HepG2 (cell line): ENCODE results near the gene FZD8. TPM values are rescaled to one million over a fixed set of nuclear protein-coding genes. Genes with fewer than 3 reads are reported as not detected.

ENCODE experiments used
- CREB1 ChIP-seq, 2 experiments: fragments of 450-650 bp in 1 of 2; IDR thresholded peaks; 2 replicates each; pipeline ENCODE4 v1.6.1; 2016 to 2017; ENCODE audit warnings: control low read depth in 1 of 2, mild to moderate bottlenecking in 1 of 2, missing compliant biosample characterization in 1 of 2, missing genetic modification characterization in 1 of 2
- CREM ChIP-seq, 2 experiments: sonication (generic) in 1 of 2; formaldehyde crosslinking in 1 of 2; IDR thresholded peaks; 2 replicates each; pipeline versions ENCODE4 v1.4.0 to v1.6.1; 2016 to 2020; ENCODE audit warnings: antibody characterized with exemption in 1 of 2, mild to moderate bottlenecking in 1 of 2, missing genetic modification reagents in 1 of 2
- FLYWCH1 ChIP-seq: sonication (generic); formaldehyde crosslinking; IDR thresholded peaks from 2 replicates; pipeline ENCODE4 v1.8.1; 2023; ENCODE audit warnings: mild to moderate bottlenecking, missing genetic modification reagents
- FOXA1 ChIP-seq, 2 experiments: fragments of 450-650 bp in 1 of 2; sonication (generic) in 1 of 2; formaldehyde crosslinking in 1 of 2; IDR thresholded peaks; 2 replicates each; pipeline versions ENCODE4 v1.4.0 to v1.6.1; 2016 to 2020; ENCODE audit warnings: missing genetic modification reagents in 1 of 2
- FOXK1 ChIP-seq: sonication (generic); formaldehyde crosslinking; IDR thresholded peaks from 2 replicates; pipeline ENCODE4 v1.4.0; 2020; ENCODE audit warnings: low read depth, missing genetic modification reagents, borderline replicate concordance
- GTF2F1 ChIP-seq: fragments of 150-350 bp; IDR thresholded peaks from 2 replicates; pipeline ENCODE4 v1.6.1; 2014; ENCODE audit warnings: low read length
- HHEX ChIP-seq: IDR thresholded peaks from 2 replicates; pipeline ENCODE4 v1.6.1; 2016; ENCODE audit warnings: control low read depth
- KAT2B ChIP-seq: fragments of 150-350 bp; IDR thresholded peaks from 2 replicates; pipeline ENCODE4 v1.6.1; 2014; ENCODE audit warnings: low read depth, low read length, borderline replicate concordance
- MIXL1 ChIP-seq: IDR thresholded peaks from 2 replicates; pipeline ENCODE4 v1.6.1; 2016
- NFIC ChIP-seq: IDR thresholded peaks from 2 replicates; pipeline ENCODE4 v1.6.1; 2012; ENCODE audit warnings: mild to moderate bottlenecking, low read length, inconsistent platforms
- RAD51 ChIP-seq: fragments of 450-650 bp; IDR thresholded peaks from 2 replicates; pipeline ENCODE4 v1.6.1; 2016; ENCODE audit warnings: borderline replicate concordance
- RNF2 ChIP-seq: fragments of 450-650 bp; conservative IDR thresholded peaks from 2 replicates; pipeline ENCODE4 v1.6.1; 2016; ENCODE audit warnings: low read depth
- RXRB ChIP-seq: IDR thresholded peaks from 2 replicates; pipeline ENCODE4 v1.6.1; 2016; ENCODE audit warnings: borderline replicate concordance, missing genetic modification reagents, missing compliant biosample characterization
- ZNF33A ChIP-seq: sonication (generic); formaldehyde crosslinking; IDR thresholded peaks from 2 replicates; pipeline ENCODE4 v1.5.1; 2020; ENCODE audit warnings: missing genetic modification reagents, mild to moderate bottlenecking, moderate library complexity, borderline replicate concordance
- ZNF44 ChIP-seq: sonication (generic); formaldehyde crosslinking; IDR thresholded peaks from 2 replicates; pipeline ENCODE4 v1.5.1; 2020; ENCODE audit warnings: mild to moderate bottlenecking, missing genetic modification reagents
- ZNF557 ChIP-seq: sonication (generic); formaldehyde crosslinking; IDR thresholded peaks from 2 replicates; pipeline ENCODE4 v1.4.0; 2020; ENCODE audit warnings: missing genetic modification reagents
- ZNF572 ChIP-seq: sonication (generic); formaldehyde crosslinking; IDR thresholded peaks from 2 replicates; pipeline ENCODE4 v1.5.1; 2020; ENCODE audit warnings: mild to moderate bottlenecking, missing genetic modification reagents
- ZNF598 ChIP-seq: sonication (generic); formaldehyde crosslinking; IDR thresholded peaks from 2 replicates; pipeline ENCODE4 v1.5.1; 2020; ENCODE audit warnings: mild to moderate bottlenecking, missing genetic modification reagents, borderline replicate concordance
- polyA plus RNA-seq, 8 experiments: library from polyadenylated mRNA; depleted of rRNA in 3 of 8; stranded (reverse) in 7 of 8; unstranded in 1 of 8; fragments of >200 nt; fragmentation: Illumina TruSeq in 4 of 8; extraction: Trizol in 4 of 8; gene quantifications; 2 replicates each; pipeline versions ENCODE4 v1.2.1 to v1.2.3, GENCODE V29; 2011 to 2016; ENCODE audit warnings: low read depth in 4 of 8, missing spikeins in 1 of 8, mixed read lengths in 1 of 8; ENCODE audit not compliant: insufficient read depth in 1 of 8
- total RNA-seq, 5 experiments: library from RNA; depleted of rRNA; stranded (reverse); fragments of >200 nt; fragmentation: Illumina TruSeq; extraction: Trizol; gene quantifications; 2 replicates each; pipeline ENCODE4 v1.2.3, GENCODE V29; 2016; ENCODE audit warnings: low read depth in 1 of 5
- TF ChIP-seq, protein P1 (sequence below), 2 experiments: sonication (generic) in 1 of 2; formaldehyde crosslinking in 1 of 2; IDR thresholded peaks; 2 replicates each; pipeline versions ENCODE4 v1.4.0 to v1.6.1; 2016 to 2020; ENCODE audit warnings: borderline replicate concordance in 1 of 2, low read depth in 1 of 2, mild to moderate bottlenecking in 1 of 2, missing genetic modification reagents in 1 of 2
- TF ChIP-seq, protein P2 (sequence below): sonication (generic); formaldehyde crosslinking; IDR thresholded peaks from 2 replicates; pipeline ENCODE4 v1.4.0; 2020; ENCODE audit warnings: missing genetic modification reagents
- TF ChIP-seq, protein P3 (sequence below): IDR thresholded peaks from 2 replicates; pipeline ENCODE4 v1.6.1; 2012; ENCODE audit warnings: low read depth, low read length, improper control_type of control experiment
- TF ChIP-seq, protein P4 (sequence below): IDR thresholded peaks from 2 replicates; pipeline ENCODE4 v1.6.1; 2016

The FZD8 gene
- total and polyA plus RNA-seq, 2 of the 13 experiments (the other 11 are each of a cell fraction or from before 2014, with no cell fraction given): 0.05 to 0.07 TPM

DNA sequence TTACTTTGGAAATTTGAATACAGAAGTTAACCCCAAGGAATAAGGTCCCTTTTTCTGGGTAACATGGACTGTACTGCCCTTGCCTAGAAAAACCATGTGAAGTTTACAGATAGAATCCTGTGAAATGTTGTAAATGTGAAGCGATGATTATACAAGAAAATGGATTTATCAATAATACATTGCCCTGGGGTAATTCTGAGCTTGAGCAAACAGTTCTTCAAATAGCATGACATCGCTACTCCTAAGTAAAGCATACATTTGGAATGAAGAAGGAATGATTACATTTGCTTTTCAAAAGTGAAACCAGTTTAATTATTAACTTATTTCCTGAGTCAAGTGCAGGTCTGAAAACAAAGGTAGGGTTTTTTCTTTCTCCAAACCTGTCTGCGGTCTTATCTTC is 43.3 kb upstream of the FZD8 start (continued):
- TF ChIP-seq, protein P1, sequence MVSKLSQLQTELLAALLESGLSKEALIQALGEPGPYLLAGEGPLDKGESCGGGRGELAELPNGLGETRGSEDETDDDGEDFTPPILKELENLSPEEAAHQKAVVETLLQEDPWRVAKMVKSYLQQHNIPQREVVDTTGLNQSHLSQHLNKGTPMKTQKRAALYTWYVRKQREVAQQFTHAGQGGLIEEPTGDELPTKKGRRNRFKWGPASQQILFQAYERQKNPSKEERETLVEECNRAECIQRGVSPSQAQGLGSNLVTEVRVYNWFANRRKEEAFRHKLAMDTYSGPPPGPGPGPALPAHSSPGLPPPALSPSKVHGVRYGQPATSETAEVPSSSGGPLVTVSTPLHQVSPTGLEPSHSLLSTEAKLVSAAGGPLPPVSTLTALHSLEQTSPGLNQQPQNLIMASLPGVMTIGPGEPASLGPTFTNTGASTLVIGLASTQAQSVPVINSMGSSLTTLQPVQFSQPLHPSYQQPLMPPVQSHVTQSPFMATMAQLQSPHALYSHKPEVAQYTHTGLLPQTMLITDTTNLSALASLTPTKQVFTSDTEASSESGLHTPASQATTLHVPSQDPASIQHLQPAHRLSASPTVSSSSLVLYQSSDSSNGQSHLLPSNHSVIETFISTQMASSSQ (IDR thresholded peaks at IDR 0.05; ENCODE audit: low read depth): peak; percentile 94
- TF ChIP-seq, protein P1 (CRISPR knock-in tag; IDR thresholded peaks at IDR 0.05; ENCODE audit: borderline replicate concordance): peak; percentile 93; the same call in 1 of the 2 replicates
- TF ChIP-seq ZNF557 (CRISPR knock-in tag) (no peak), MIXL1 (CRISPR knock-in tag) (peak; percentile 67; the same call in 1 of the 2 replicates), FOXA1 (IDR thresholded peaks at IDR 0.05) (no peak), FOXA1 (CRISPR knock-in tag; IDR thresholded peaks at IDR 0.05) (peak; percentile 45; the same call in 1 of the 2 replicates), KAT2B (peak; percentile 66), RNF2 (no peak), ZNF598 (CRISPR knock-in tag) (no peak), GTF2F1 (no peak), FOXK1 (CRISPR knock-in tag) (no peak), ZNF572 (CRISPR knock-in tag) (no peak), FLYWCH1 (CRISPR knock-in tag) (no peak), CREB1 (IDR thresholded peaks at IDR 0.05) (no peak), CREB1 (CRISPR knock-in tag; IDR thresholded peaks at IDR 0.05) (no peak), CREM (IDR thresholded peaks at IDR 0.05) (peak; percentile 37; the same call in 1 of the 2 replicates), CREM (CRISPR knock-in tag; IDR thresholded peaks at IDR 0.05) (no peak), NFIC (0 out of 2 replicates have a peak, but pooled peaks have one; percentile 46), RAD51 (no peak), RXRB (CRISPR knock-in tag) (peak; percentile 63; the same call in 1 of the 2 replicates), ZNF44 (CRISPR knock-in tag) (no peak), ZNF33A (no peak), HHEX (CRISPR knock-in tag) (peak; percentile 60; the same call in 1 of the 2 replicates)
- TF ChIP-seq, protein P2, sequence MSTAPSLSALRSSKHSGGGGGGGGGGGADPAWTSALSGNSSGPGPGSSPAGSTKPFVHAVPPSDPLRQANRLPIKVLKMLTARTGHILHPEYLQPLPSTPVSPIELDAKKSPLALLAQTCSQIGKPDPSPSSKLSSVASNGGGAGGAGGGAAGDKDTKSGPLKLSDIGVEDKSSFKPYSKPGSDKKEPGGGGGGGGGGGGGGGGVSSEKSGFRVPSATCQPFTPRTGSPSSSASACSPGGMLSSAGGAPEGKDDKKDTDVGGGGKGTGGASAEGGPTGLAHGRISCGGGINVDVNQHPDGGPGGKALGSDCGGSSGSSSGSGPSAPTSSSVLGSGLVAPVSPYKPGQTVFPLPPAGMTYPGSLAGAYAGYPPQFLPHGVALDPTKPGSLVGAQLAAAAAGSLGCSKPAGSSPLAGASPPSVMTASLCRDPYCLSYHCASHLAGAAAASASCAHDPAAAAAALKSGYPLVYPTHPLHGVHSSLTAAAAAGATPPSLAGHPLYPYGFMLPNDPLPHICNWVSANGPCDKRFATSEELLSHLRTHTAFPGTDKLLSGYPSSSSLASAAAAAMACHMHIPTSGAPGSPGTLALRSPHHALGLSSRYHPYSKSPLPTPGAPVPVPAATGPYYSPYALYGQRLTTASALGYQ (CRISPR knock-in tag): 0 out of 2 replicates have a peak, but pooled peaks have one; percentile 31
- TF ChIP-seq, protein P3, sequence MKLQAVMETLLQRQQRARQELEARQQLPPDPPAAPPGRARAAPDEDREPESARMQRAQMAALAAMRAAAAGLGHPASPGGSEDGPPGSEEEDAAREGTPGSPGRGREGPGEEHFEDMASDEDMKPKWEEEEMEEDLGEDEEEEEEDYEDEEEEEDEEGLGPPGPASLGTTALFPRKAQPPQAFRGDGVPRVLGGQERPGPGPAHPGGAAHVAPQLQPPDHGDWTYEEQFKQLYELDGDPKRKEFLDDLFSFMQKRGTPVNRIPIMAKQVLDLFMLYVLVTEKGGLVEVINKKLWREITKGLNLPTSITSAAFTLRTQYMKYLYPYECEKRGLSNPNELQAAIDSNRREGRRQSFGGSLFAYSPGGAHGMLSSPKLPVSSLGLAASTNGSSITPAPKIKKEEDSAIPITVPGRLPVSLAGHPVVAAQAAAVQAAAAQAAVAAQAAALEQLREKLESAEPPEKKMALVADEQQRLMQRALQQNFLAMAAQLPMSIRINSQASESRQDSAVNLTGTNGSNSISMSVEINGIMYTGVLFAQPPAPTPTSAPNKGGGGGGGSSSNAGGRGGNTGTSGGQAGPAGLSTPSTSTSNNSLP: peak; percentile 78
- TF ChIP-seq, protein P4, sequence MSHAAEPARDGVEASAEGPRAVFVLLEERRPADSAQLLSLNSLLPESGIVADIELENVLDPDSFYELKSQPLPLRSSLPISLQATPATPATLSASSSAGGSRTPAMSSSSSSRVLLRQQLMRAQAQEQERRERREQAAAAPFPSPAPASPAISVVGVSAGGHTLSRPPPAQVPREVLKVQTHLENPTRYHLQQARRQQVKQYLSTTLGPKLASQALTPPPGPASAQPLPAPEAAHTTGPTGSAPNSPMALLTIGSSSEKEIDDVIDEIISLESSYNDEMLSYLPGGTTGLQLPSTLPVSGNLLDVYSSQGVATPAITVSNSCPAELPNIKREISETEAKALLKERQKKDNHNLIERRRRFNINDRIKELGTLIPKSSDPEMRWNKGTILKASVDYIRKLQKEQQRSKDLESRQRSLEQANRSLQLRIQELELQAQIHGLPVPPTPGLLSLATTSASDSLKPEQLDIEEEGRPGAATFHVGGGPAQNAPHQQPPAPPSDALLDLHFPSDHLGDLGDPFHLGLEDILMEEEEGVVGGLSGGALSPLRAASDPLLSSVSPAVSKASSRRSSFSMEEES (CRISPR knock-in tag): no peak
